Measurements from ENCODE around the gene GRIK3.

GRCh38 chr1:36752431-36752830 lies 281.9 kb downstream of the GRIK3 start:
- no peak for TF ChIP-seq POLR2A (IDR thresholded peaks at IDR 0.05; ENCODE audit: low read length)
- TF ChIP-seq GATA1 (IDR thresholded peaks at IDR 0.05; ENCODE audit: low read depth, low read length), result no peak
